ENCODE results near the gene TMEM208.

- TF ChIP-seq CTCF (IDR thresholded peaks at IDR 0.05), result no peak
- TF ChIP-seq POLR2A (IDR thresholded peaks at IDR 0.05), result no peak
These were observed 45.6 kb upstream of the TMEM208 start for GRCh38 chr16:67181346-67181745.
